Measurements from ENCODE around the gene PRXL2A. TPM values are rescaled to one million over a fixed set of nuclear protein-coding genes. Genes with fewer than 3 reads are reported as not detected.
A peak's percentile ranks its signal among the peaks of the same experiment; 100 is the strongest.

The PRXL2A gene
- total RNA-seq, 1 donor from 2014 or later: 52.9 TPM

DNA sequence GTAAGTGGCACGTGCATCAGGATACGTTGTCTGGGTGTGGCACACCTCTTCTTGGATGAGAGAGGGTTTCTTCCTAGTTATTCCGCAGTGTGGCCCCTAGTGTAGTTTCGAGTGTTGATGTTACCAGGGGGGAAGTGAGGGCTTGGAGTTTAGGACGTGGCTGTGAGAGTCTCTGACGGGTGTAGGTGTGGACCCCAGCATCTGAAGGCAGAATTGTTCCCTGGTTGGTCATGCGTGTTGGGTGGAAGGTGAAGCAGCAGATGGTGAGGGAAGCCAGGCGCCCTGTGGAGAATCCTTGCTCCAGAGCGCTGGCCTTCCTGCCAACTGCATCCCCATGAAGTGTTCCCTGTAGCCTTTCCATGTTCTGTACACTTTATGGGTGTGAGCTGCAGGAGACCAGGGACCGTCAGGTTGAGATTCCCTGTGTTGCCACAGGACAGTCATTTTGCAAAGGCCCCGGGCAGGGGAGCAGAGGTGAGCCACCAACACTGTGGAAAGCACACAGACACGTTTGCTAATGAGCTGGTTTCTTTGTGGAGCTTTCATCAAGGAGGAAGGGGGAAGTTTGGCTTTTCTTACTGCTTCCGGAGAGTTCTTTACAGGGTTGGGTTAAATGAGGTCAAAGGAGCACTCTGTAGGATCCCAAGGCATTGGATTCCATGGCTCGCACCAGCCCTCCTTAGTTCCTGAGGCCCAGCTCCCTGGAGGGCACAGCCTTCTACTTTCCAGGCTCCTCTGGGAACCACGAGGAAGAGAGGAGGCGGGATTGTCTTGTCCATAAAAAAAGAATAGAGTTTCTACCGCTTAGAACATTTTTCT, 77.8 kb downstream of the PRXL2A start:
- peak overlapping the region; percentile 61 for H3K27ac ChIP-seq
- peaks cover 21% of the 10 kb centered on the region for H3K36me3 ChIP-seq
- no peak overlapping the region for H3K4me3 ChIP-seq
- DNase-seq (peak; percentile 65), ATAC-seq (peak; percentile 48)
- intact Hi-C loops (cut with DNase I): no loop called here
- TF ChIP-seq, protein P1, sequence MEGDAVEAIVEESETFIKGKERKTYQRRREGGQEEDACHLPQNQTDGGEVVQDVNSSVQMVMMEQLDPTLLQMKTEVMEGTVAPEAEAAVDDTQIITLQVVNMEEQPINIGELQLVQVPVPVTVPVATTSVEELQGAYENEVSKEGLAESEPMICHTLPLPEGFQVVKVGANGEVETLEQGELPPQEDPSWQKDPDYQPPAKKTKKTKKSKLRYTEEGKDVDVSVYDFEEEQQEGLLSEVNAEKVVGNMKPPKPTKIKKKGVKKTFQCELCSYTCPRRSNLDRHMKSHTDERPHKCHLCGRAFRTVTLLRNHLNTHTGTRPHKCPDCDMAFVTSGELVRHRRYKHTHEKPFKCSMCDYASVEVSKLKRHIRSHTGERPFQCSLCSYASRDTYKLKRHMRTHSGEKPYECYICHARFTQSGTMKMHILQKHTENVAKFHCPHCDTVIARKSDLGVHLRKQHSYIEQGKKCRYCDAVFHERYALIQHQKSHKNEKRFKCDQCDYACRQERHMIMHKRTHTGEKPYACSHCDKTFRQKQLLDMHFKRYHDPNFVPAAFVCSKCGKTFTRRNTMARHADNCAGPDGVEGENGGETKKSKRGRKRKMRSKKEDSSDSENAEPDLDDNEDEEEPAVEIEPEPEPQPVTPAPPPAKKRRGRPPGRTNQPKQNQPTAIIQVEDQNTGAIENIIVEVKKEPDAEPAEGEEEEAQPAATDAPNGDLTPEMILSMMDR (IDR thresholded peaks at IDR 0.05): no peak
- peaks cover 77% of the 10 kb centered on the region for H3K4me1 ChIP-seq
- H3K27me3 ChIP-seq: no peaks in the 10 kb centered on the region
- H3K9me3 ChIP-seq: no peaks in the 10 kb centered on the region

Other genes starting within 250 kb of the PRXL2A start
- gene ANXA11, start 203.0 kb upstream of the PRXL2A start, total RNA-seq: 287 TPM
- 0.69 TPM for gene MAT1A, start 118.9 kb upstream of the PRXL2A start, total RNA-seq
- gene DYDC1, start 51.8 kb upstream of the PRXL2A start, total RNA-seq: not detected
- gene DYDC2, start 51.8 kb upstream of the PRXL2A start, total RNA-seq: not detected
- 157 TPM for gene TSPAN14, start 45.8 kb downstream of the PRXL2A start, total RNA-seq
- 0.43 TPM for gene SH2D4B, start 129.4 kb downstream of the PRXL2A start, total RNA-seq